NOMO-1 treated with dmso at 0.1 percent for 144 hours (cell line): ENCODE measurements around the gene CNKSR3.

ENCODE experiments used
- DNase-seq: peaks from one replicate; lab custom pipeline; 2025; ENCODE audit not compliant: unreplicated experiment; lab: John Stamatoyannopoulos, UW

The CNKSR3 gene

DNA sequence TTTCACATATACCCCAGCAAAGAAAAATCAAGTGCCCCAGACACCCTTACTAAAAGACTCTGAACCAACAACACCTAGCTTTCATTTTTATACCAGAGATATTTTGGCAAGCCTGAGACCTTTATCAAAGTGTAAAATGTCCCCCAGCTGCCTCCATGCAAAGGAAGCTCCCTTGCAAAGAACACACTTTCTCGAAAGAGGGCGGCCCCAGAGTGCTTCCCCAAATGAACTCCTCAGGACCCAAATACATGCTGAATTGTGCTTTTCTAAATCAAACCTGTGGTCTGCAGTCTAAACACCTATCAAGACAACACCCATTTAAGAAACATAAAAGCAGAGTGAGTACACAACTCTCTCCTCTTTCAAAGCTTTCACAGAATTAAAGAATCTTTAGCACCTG lies 154.4 kb downstream of the CNKSR3 start:
- DNase-seq, result no peak

DNA sequence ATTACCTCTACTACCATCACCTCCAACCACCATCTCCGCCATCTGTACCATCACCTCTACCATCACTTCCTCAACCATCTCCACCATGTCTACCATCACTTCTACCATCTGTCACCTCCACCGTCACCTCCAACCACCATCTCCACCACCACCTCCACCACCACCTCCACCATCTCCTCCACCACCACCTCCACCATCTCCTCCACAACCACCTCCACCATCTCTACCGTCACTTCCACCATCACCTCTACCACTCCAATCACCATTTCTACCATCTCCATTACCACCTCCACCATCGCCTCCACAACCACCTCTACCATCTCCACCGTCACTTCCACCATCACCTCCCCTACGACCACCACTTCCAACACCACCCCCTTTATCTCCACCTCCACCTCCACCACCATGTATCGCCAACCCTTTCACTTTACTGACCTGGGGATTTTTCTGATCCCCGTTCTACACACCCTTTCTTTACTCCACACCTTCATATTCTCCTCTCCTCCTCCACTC lies 156.2 kb downstream of the CNKSR3 start:
- DNase-seq, result no peak

DNA sequence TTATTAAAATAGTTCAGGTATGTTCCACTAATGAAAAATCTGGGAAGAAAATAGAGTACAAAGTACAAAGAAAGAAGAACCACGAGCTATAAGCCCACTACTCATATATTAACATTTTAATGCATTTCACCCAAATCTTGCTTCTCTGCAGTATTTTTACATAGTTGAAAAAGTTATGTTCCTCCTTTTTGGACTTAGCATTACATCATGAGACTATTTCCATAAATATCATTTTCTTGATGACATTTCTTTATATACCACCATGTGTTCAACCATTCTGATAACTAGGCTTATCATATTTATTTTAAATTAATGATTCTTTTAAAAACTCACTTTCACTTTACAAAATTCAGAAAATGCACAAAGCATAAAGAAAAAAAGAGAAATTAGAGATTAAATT lies 156.9 kb downstream of the CNKSR3 start:
- DNase-seq, result no peak

DNA sequence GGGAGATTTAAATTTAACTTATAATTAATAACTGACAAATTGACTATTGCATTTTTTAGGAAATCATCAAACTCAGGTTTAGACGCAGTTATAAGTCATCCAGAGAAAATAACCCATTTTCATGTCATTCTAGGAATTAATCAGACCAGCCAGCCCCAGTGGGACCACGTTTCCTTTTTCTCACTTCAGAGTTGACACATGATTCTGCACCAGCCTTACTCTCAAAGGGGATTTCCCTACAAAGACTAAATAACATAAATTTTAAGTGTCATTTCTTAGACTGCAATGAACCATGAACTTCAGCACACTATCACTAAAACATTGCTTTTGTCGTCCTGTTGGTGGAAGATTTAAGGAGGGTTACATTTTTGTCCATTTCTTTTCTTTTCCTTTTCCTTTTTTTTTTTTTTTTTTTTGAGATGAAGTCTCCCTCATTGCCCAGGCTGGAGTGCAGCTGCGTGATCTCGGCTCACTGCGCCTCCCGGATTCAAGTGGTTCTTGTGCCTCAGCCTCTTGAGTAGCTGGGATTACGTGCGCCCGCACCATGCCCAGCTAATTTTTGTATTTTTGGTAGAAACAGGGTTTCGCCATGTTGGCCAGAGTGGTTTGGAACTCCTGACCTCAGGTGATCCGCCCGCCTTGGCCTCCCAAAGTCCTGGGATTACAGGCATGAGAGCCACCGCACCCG lies 157.4 kb downstream of the CNKSR3 start:
- DNase-seq, result no peak

DNA sequence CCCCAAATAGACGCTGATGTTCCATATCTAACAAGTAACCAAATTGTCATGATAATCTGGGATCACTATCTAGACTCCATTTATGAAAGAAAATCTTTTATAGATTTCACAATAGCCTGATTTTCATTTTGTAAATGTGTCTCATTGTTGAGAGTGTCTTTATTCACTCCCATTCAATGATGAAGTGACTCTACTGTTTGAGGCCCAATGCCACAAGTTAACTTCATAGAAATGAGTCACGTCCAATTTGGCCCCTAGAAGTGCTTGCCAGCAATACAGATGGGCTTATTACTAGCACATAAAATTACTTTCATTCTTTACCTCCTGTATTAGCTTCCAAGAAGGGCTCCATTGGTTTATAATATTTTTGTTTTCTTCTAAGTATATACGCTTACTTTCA lies 160.2 kb downstream of the CNKSR3 start:
- DNase-seq, result no peak

DNA sequence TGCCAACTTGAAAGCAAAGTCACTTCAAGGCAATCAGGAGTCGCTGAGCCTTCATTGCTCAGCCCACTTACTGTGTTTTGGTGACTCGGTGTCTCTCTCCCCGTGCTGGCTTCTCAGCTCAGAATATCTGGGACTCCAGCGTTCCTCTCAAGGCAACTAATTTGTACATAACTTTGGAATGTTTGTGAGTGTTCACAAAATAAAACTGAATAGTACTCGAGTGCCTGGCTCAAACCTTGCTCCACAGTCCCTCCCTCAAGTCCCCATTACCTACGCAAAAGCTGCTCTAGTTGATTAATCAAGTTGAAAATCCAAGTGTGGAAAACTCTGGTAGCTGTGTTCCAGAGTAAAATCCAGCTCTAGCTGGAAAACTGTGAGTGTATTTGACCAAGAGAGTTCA lies 162.5 kb downstream of the CNKSR3 start:
- DNase-seq, result no peak

DNA sequence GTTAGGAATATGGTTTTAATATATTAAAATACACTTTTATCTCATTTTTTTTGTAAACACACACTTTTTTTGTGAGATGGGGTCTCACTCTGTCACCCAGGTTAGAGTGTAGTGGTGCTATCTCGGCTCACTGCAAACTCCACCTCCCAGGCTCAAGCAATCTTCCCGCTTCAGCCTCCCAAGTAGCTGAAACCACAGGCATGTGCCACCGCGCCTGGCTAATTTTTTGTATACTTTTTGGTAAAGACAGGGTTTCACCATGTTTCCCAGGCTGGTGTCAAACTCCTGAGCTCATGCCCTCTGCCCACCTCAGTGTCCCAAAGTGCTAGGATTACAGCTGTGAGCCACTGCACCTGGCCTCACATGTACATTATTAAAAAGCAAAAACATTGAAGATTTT lies 164.7 kb downstream of the CNKSR3 start:
- no peak for DNase-seq

DNA sequence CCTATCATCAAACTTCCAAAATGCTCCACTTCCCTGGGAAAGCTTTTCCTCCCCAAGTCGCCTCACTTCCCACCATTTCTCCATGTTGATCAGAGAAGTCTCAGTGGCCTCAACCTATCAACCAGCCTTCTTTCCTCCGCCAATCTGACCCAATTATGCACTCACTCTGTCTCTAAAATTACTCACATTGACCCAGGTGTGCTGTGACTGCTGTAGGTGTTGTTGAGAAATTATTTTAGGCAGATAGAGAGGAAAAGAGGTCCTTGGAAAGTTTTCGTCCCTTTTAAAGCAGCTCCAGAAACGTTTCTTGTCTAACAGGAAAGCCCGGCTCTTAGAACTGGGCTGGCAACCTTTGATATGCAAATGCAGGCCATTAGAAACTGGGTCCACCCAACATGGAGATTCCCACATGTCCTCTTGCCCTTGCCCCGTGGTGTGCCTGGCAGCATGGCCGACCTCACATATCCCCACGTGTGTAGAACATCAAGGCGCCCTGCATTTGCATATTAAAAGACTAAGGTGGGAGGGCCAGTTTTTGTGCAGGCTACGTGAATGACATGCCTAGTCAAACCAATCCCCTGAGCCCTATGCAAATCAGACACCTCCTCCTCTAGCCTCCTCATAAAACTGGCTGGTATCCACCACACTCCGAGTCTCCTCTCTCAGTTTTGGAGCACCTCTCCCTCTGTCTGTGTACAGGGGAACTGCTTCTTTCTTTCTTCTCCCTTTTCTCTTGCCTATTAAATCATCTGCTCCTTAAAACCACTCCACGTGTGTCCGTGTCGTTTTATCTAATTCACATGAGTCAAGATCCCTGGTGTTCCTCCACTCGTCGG lies 166.8 kb downstream of the CNKSR3 start:
- DNase-seq, result no peak

DNA sequence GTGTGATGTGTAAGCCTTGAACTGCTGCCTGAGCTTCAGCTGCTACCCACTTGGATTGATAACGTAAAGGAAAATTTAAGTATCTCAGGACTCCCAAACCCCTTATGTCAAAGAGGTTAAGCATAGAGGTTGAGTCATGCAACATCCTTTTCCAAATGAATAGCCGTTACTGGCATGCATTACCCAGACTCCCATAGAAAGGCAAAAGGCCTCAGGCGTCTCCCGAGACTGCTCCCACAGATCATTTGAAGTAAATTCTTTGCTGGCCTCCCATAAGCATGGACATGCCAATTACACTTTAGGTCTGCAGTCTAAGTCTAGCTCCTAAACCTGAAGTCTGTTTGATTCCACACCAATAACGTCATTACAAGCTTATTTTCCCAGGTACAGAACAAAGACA lies 168.6 kb downstream of the CNKSR3 start:
- no peak for DNase-seq

DNA sequence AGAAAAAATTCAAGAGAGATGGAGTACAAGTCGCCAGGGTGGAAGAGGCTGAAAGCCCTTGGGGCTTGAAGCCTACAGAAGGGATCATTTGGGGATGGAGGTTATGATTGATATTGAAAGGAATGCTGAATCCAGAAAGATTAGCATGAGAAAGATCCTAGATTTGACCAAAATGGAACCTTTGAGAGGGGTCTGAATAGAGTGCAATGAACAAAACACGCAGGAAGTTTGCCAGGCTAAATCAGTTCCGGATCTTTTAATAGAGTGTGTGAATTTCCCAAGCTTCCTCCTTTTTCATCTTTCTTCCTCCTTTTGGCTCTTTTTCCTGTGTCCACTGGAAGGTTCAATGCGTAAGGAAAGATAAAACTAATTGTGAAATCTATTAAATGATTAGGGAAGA lies 169.1 kb downstream of the CNKSR3 start:
- DNase-seq, result no peak
